SU-DHL-6 (cell line): ENCODE measurements around the gene DYRK1B.

Experiments
- H2AFZ ChIP-seq: fragments of 200-600 bp; sonication (generic); 2 replicates; pipeline ENCODE4 v1.6.1; 2014; ENCODE audit warnings: low read depth, mild to moderate bottlenecking, moderate library complexity, mixed read lengths, antibody characterized with exemption, low read length; ENCODE audit not compliant: severe bottlenecking
- H3F3A ChIP-seq: fragments of 200-600 bp; shearing (Covaris generic); 2 replicates; pipeline ENCODE4 v1.6.0; 2016; ENCODE audit warnings: antibody characterized with exemption, mild to moderate bottlenecking; ENCODE audit not compliant: insufficient read depth
- H3K27ac ChIP-seq: fragments of 200-600 bp; sonication (generic); 2 replicates; pipeline ENCODE4 v1.5.1; 2016; ENCODE audit warnings: low read depth, mild to moderate bottlenecking, low read length, moderate library complexity, mixed read lengths
- H3K27me3 ChIP-seq: fragments of 200-600 bp; sonication (generic), shearing (Covaris generic); 2 replicates; pipeline ENCODE4 v1.6.0; 2014; ENCODE audit warnings: mild to moderate bottlenecking, low read length
- H3K36me3 ChIP-seq: fragments of 200-600 bp; sonication (generic); 2 replicates; pipeline ENCODE4 v1.6.1; 2014; ENCODE audit warnings: mild to moderate bottlenecking, low read length, mixed read lengths
- H3K4me2 ChIP-seq: fragments of 300-600, 200-600 bp; shearing (Covaris generic), sonication (generic); 2 replicates; pipeline ENCODE4 v1.6.0; 2014; ENCODE audit warnings: low read length, low read depth, mild to moderate bottlenecking; ENCODE audit not compliant: poor library complexity, severe bottlenecking
- H3K4me3 ChIP-seq: fragments of 200-600 bp; sonication (generic); 2 replicates; pipeline ENCODE4 v1.5.1; 2014; ENCODE audit warnings: antibody characterized with exemption, low read length, mild to moderate bottlenecking, mixed read lengths; ENCODE audit not compliant: insufficient read depth, poor library complexity, severe bottlenecking
- H3K79me2 ChIP-seq: fragments of 200-600 bp; sonication (generic); 2 replicates; pipeline ENCODE4 v1.6.1; 2014; ENCODE audit warnings: mild to moderate bottlenecking, low read length, moderate library complexity; ENCODE audit not compliant: insufficient read depth
- H3K9ac ChIP-seq: fragments of 200-600 bp; sonication (generic); 2 replicates; pipeline ENCODE4 v1.7.0; 2014; ENCODE audit warnings: mild to moderate bottlenecking, low read length
- H3K9me2 ChIP-seq: fragments of 200-600 bp; sonication (generic); replicated peaks from 2 replicates; pipeline ENCODE4 v1.6.1; 2014; ENCODE audit warnings: low read length; ENCODE audit not compliant: insufficient read depth
- H3K9me3 ChIP-seq: fragments of 200-600 bp; sonication (generic); 2 replicates; pipeline ENCODE4 v1.6.1; 2014; ENCODE audit warnings: low read length, mixed read lengths; ENCODE audit not compliant: insufficient read depth
- H4K20me1 ChIP-seq: fragments of 200-600 bp; sonication (generic); 2 replicates; pipeline ENCODE4 v1.6.1; 2014; ENCODE audit warnings: low read depth, mild to moderate bottlenecking, antibody characterized with exemption, low read length, moderate library complexity, mixed read lengths
- CTCF ChIP-seq: fragments of 200-600 bp; sonication (generic); IDR thresholded peaks from one replicate; pipeline ENCODE4 v1.5.1; 2017; ENCODE audit warnings: antibody characterized with exemption, mild to moderate bottlenecking, low read length, moderate library complexity; ENCODE audit not compliant: insufficient read depth, poor library complexity, severe bottlenecking
- EZH2phosphoT487 ChIP-seq: fragments of 200-600 bp; sonication (generic), shearing (Covaris generic); conservative IDR thresholded peaks from 2 replicates; pipeline ENCODE4 v1.6.1; 2018; ENCODE audit warnings: mild to moderate bottlenecking, antibody characterized with exemption, low read length, moderate library complexity, mixed read lengths

Gene DYRK1B

GRCh38 chr19:39848392-39848791 lies 14.4 kb upstream of the DYRK1B start:
- no peaks in the 10 kb centered on the region for H3K9me2 ChIP-seq
- no peak overlapping the region for H3K4me3 ChIP-seq
- H3K36me3 ChIP-seq = no peaks in the 10 kb centered on the region
- H3K79me2 ChIP-seq = peaks cover 27% of the 10 kb centered on the region
- no peaks in the 10 kb centered on the region for H3K9me3 ChIP-seq
- no peaks in the 10 kb centered on the region for H3K27me3 ChIP-seq
- peaks cover 3% of the 10 kb centered on the region; the same call in 1 of the 2 replicates for H4K20me1 ChIP-seq
- peaks cover 8% of the 10 kb centered on the region; the same call in 1 of the 2 replicates for H3F3A ChIP-seq
- H3K27ac ChIP-seq = no peak overlapping the region
- no peak overlapping the region for H2AFZ ChIP-seq
- H3K9ac ChIP-seq = no peak overlapping the region
- TF ChIP-seq CTCF = no peak
- TF ChIP-seq EZH2phosphoT487 = no peak
- H3K4me2 ChIP-seq = no peak overlapping the region

GRCh38 chr19:39847525-39847924 lies 13.6 kb upstream of the DYRK1B start:
- Histone ChIP-seq H3K9me3 (no peaks in the 10 kb centered on the region), H3K4me3 (no peak overlapping the region), H2AFZ (no peak overlapping the region), H3K4me2 (no peak overlapping the region), H3K79me2 (peaks cover 36% of the 10 kb centered on the region), H3F3A (peaks cover 8% of the 10 kb centered on the region; the same call in 1 of the 2 replicates), H3K27me3 (no peaks in the 10 kb centered on the region), H3K9me2 (no peaks in the 10 kb centered on the region), H3K36me3 (no peaks in the 10 kb centered on the region), H3K9ac (no peak overlapping the region), H4K20me1 (peaks cover 5% of the 10 kb centered on the region; the same call in 1 of the 2 replicates), H3K27ac (no peak overlapping the region)
- TF ChIP-seq EZH2phosphoT487 (no peak), CTCF (no peak)

GRCh38 chr19:39846678-39847486 lies 12.9 kb upstream of the DYRK1B start:
- H3F3A ChIP-seq = peaks cover 8% of the 10 kb centered on the region; the same call in 1 of the 2 replicates
- no peaks in the 10 kb centered on the region for H3K27me3 ChIP-seq
- TF ChIP-seq EZH2phosphoT487 = no peak
- no peak for TF ChIP-seq CTCF
- no peaks in the 10 kb centered on the region for H3K9me3 ChIP-seq
- no peaks in the 10 kb centered on the region for H3K9me2 ChIP-seq
- H3K27ac ChIP-seq = no peak overlapping the region; the same call in 1 of the 2 replicates
- H3K4me2 ChIP-seq = peak overlapping the region; percentile 64
- no peaks in the 10 kb centered on the region for H3K36me3 ChIP-seq
- H3K9ac ChIP-seq = peak overlapping the region; percentile 87
- peak overlapping the region; percentile 33 for H2AFZ ChIP-seq
- H3K79me2 ChIP-seq = peaks cover 43% of the 10 kb centered on the region
- peaks cover 8% of the 10 kb centered on the region; the same call in 1 of the 2 replicates for H4K20me1 ChIP-seq
- peak overlapping the region; percentile 46 for H3K4me3 ChIP-seq
